Measurements from ENCODE around the gene ARPP21.

GRCh38 chr3:35790764-35791163 is 151.4 kb downstream of the ARPP21 start:
- TF ChIP-seq ZC3H10 (CRISPR knock-in tag; IDR thresholded peaks at IDR 0.05) (no peak), ZNF8 (CRISPR knock-in tag; IDR thresholded peaks at IDR 0.05) (no peak), BACH2 (CRISPR knock-in tag; IDR thresholded peaks at IDR 0.05; ENCODE audit: borderline replicate concordance) (no peak), CSDC2 (CRISPR knock-in tag; IDR thresholded peaks at IDR 0.05) (no peak), ZFP30 (CRISPR knock-in tag; IDR thresholded peaks at IDR 0.05) (no peak), TCF4 (CRISPR knock-in tag; IDR thresholded peaks at IDR 0.05; ENCODE audit: borderline replicate concordance) (no peak)
